RKO (cell line): ENCODE measurements around the gene ERCC6L.

Experiments
- DNase-seq: peaks from one replicate; pipeline ENCODE4 v3.0.0-alpha.2; 2016; ENCODE audit warnings: low spot score

ERCC6L gene

GRCh38 chrX:72238721-72239475 is at the start of gene ERCC6L:
ERCC6L (minus strand) TSS chrX:72239027; CDS start chrX:72238911, 116 bp downstream.
- peak; percentile 87 for DNase-seq

- no peak for DNase-seq
Observed at GRCh38 chrX:72282302-72282701, 43.5 kb upstream of the ERCC6L start.

GRCh38 chrX:72280321-72280845 is 41.6 kb upstream of the ERCC6L start:
- DNase-seq = peak; percentile 91

- DNase-seq = no peak
Observed at GRCh38 chrX:72276478-72276953, 37.7 kb upstream of the ERCC6L start.

- DNase-seq = no peak
Observed at GRCh38 chrX:72274526-72274925, 35.7 kb upstream of the ERCC6L start.

- DNase-seq = no peak
Observed at GRCh38 chrX:72273718-72274117, 34.9 kb upstream of the ERCC6L start.

GRCh38 chrX:72272868-72273267 is 34.0 kb upstream of the ERCC6L start:
- DNase-seq = peak; percentile 91

- DNase-seq = no peak
Observed at GRCh38 chrX:72271812-72272211, 33.0 kb upstream of the ERCC6L start.

GRCh38 chrX:72271091-72271788 is 32.4 kb upstream of the ERCC6L start:
- DNase-seq = peak; percentile 53

- DNase-seq = no peak
Observed at GRCh38 chrX:72270316-72270866, 31.6 kb upstream of the ERCC6L start.

- DNase-seq = peak; percentile 82
Observed at GRCh38 chrX:72269671-72270251, 30.9 kb upstream of the ERCC6L start.

GRCh38 chrX:72268597-72269365 is 30.0 kb upstream of the ERCC6L start:
- peak; percentile 37 for DNase-seq

- no peak for DNase-seq
Observed at GRCh38 chrX:72265263-72265662, 26.4 kb upstream of the ERCC6L start.

- no peak for DNase-seq
Observed at GRCh38 chrX:72262077-72262476, 23.2 kb upstream of the ERCC6L start.

- no peak for DNase-seq
Observed at GRCh38 chrX:72260448-72260847, 21.6 kb upstream of the ERCC6L start.

- DNase-seq = peak; percentile 49
Observed at GRCh38 chrX:72258174-72258573, 19.3 kb upstream of the ERCC6L start.

GRCh38 chrX:72255864-72256263 is 17.0 kb upstream of the ERCC6L start:
- DNase-seq = no peak

- no peak for DNase-seq
Observed at GRCh38 chrX:72255445-72255844, 16.6 kb upstream of the ERCC6L start.

GRCh38 chrX:72254816-72255215 is 16.0 kb upstream of the ERCC6L start:
- DNase-seq = no peak

GRCh38 chrX:72253686-72254085 is 14.9 kb upstream of the ERCC6L start:
- DNase-seq = no peak

GRCh38 chrX:72247206-72247942 is 8.5 kb upstream of the ERCC6L start:
- DNase-seq = no peak
